Measurements from ENCODE around the gene RAB35.

DNA sequence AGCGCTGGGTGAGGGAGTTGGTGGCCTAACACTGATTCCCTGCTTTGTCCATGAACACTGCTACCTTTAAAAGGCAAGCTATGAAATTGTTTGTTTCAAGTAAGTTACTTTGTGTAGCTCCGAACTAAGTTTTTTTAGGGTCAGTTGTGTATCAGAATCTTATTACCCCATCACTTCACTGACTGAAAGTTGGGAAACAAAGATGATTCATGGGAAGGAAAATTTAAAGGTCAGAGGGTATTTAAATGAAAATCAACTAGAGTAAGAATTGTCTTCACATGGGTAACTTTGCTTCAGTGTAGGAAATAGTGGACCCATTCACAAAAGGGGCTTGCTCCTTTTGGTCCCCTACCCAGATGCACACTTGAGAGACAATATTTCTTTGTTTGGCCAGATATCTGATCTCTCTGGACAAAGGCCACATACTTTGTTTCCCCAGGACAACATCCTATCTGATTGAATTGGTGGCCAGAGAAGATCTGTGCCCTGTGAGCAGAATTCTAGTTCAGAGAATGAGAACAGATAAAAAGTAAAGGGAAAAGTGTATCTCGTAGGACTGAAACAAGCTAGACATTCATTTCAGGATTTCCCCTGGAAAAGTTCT lies 53.5 kb downstream of the RAB35 start:
- no peak for TF ChIP-seq POLR2A (IDR thresholded peaks at IDR 0.05)
- TF ChIP-seq, protein P1, sequence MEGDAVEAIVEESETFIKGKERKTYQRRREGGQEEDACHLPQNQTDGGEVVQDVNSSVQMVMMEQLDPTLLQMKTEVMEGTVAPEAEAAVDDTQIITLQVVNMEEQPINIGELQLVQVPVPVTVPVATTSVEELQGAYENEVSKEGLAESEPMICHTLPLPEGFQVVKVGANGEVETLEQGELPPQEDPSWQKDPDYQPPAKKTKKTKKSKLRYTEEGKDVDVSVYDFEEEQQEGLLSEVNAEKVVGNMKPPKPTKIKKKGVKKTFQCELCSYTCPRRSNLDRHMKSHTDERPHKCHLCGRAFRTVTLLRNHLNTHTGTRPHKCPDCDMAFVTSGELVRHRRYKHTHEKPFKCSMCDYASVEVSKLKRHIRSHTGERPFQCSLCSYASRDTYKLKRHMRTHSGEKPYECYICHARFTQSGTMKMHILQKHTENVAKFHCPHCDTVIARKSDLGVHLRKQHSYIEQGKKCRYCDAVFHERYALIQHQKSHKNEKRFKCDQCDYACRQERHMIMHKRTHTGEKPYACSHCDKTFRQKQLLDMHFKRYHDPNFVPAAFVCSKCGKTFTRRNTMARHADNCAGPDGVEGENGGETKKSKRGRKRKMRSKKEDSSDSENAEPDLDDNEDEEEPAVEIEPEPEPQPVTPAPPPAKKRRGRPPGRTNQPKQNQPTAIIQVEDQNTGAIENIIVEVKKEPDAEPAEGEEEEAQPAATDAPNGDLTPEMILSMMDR (IDR thresholded peaks at IDR 0.05 in 4 of 5, conservative IDR thresholded peaks at IDR 0.05 in 1 of 5) = no peak

Data from gastrocnemius medialis (tissue), 4 donors.